ENCODE measurements around the gene MUC5AC.
"Not testable (repeated sequence)": the region's sequence is repeated elsewhere in the genome, so short reads cannot be mapped to it uniquely, and the experiment has no call there.

MUC5AC gene

GRCh38 chr11:1211838-1212237 lies 54.1 kb downstream of the MUC5AC start:
- no peaks in the 10 kb centered on the region for H3K36me3 ChIP-seq (replicated peaks; ENCODE audit: low read depth, low read length)
- H3K4me2 ChIP-seq (ENCODE audit: low read length) = no peak overlapping the region
- no peaks in the 10 kb centered on the region for H3K4me1 ChIP-seq (ENCODE audit: low read length)
- no peak overlapping the region for H3K9ac ChIP-seq (ENCODE audit: low read length)
- H3K9me3 ChIP-seq (ENCODE audit: insufficient read depth, low read length) = 0 out of 2 replicates have a peak, but pooled peaks cover 8% of the 10 kb centered on the region
- no peak overlapping the region for H3K4me3 ChIP-seq (ENCODE audit: low read length)
- no peak overlapping the region for H3K27ac ChIP-seq (ENCODE audit: low read length)
- no peak for TF ChIP-seq EZH2phosphoT487 (IDR thresholded peaks at IDR 0.05; ENCODE audit: low read depth)
- no peak for TF ChIP-seq CTCF (IDR thresholded peaks at IDR 0.05; ENCODE audit: low read depth, low read length)
- H4K20me1 ChIP-seq (ENCODE audit: insufficient read depth, low read length) = no peaks in the 10 kb centered on the region
- H2AFZ ChIP-seq (ENCODE audit: low read depth, low read length) = no peak overlapping the region
- H3K27me3 ChIP-seq (ENCODE audit: low read depth, low read length) = peaks cover 17% of the 10 kb centered on the region
- no peaks in the 10 kb centered on the region for H3K79me2 ChIP-seq (ENCODE audit: low read length)

GRCh38 chr11:1215826-1216225 lies 58.1 kb downstream of the MUC5AC start:
- H2AFZ ChIP-seq (ENCODE audit: low read depth, low read length); H3K9me3 ChIP-seq (ENCODE audit: insufficient read depth, low read length); H3K4me1 ChIP-seq (ENCODE audit: low read length); H4K20me1 ChIP-seq (ENCODE audit: insufficient read depth, low read length); H3K4me2 ChIP-seq (ENCODE audit: low read length); H3K79me2 ChIP-seq (ENCODE audit: low read length); H3K36me3 ChIP-seq (replicated peaks; ENCODE audit: low read depth, low read length); H3K27ac ChIP-seq (ENCODE audit: low read length); H3K9ac ChIP-seq (ENCODE audit: low read length); H3K4me3 ChIP-seq (ENCODE audit: low read length): not testable (repeated sequence)
- peaks cover 17% of the 10 kb centered on the region for H3K27me3 ChIP-seq (ENCODE audit: low read depth, low read length)

GRCh38 chr11:1217151-1217550 lies 59.4 kb downstream of the MUC5AC start:
- no peaks in the 10 kb centered on the region for H3K9me3 ChIP-seq (ENCODE audit: insufficient read depth, low read length)
- H3K4me1 ChIP-seq (ENCODE audit: low read length) = no peaks in the 10 kb centered on the region
- H3K27me3 ChIP-seq (ENCODE audit: low read depth, low read length) = peaks cover 5% of the 10 kb centered on the region; the same call in 1 of the 2 replicates
- H3K79me2 ChIP-seq (ENCODE audit: low read length) = no peaks in the 10 kb centered on the region
- H3K4me3 ChIP-seq (ENCODE audit: low read length) = no peak overlapping the region
- TF ChIP-seq EZH2phosphoT487 (IDR thresholded peaks at IDR 0.05; ENCODE audit: low read depth) = no peak
- TF ChIP-seq CTCF (IDR thresholded peaks at IDR 0.05; ENCODE audit: low read depth, low read length) = no peak
- H3K36me3 ChIP-seq (replicated peaks; ENCODE audit: low read depth, low read length) = no peaks in the 10 kb centered on the region
- H2AFZ ChIP-seq (ENCODE audit: low read depth, low read length) = no peak overlapping the region
- H4K20me1 ChIP-seq (ENCODE audit: insufficient read depth, low read length) = no peaks in the 10 kb centered on the region
- H3K4me2 ChIP-seq (ENCODE audit: low read length) = no peak overlapping the region
- no peak overlapping the region for H3K27ac ChIP-seq (ENCODE audit: low read length)
- H3K9ac ChIP-seq (ENCODE audit: low read length) = no peak overlapping the region

- H3K9ac ChIP-seq (ENCODE audit: low read length) = no peak overlapping the region
- H3K27me3 ChIP-seq (ENCODE audit: low read depth, low read length) = peaks cover 1% of the 10 kb centered on the region; the same call in 1 of the 2 replicates
- H3K4me1 ChIP-seq (ENCODE audit: low read length) = no peaks in the 10 kb centered on the region
- no peak for TF ChIP-seq CTCF (IDR thresholded peaks at IDR 0.05; ENCODE audit: low read depth, low read length)
- no peak for TF ChIP-seq EZH2phosphoT487 (IDR thresholded peaks at IDR 0.05; ENCODE audit: low read depth)
- no peak overlapping the region for H2AFZ ChIP-seq (ENCODE audit: low read depth, low read length)
- no peaks in the 10 kb centered on the region for H3K79me2 ChIP-seq (ENCODE audit: low read length)
- no peak overlapping the region for H3K27ac ChIP-seq (ENCODE audit: low read length)
- H3K4me3 ChIP-seq (ENCODE audit: low read length) = no peak overlapping the region
- no peaks in the 10 kb centered on the region for H3K9me3 ChIP-seq (ENCODE audit: insufficient read depth, low read length)
- H4K20me1 ChIP-seq (ENCODE audit: insufficient read depth, low read length) = no peaks in the 10 kb centered on the region
- H3K36me3 ChIP-seq (replicated peaks; ENCODE audit: low read depth, low read length) = no peaks in the 10 kb centered on the region
- H3K4me2 ChIP-seq (ENCODE audit: low read length) = no peak overlapping the region
Observed at GRCh38 chr11:1218256-1218787, 60.6 kb downstream of the MUC5AC start.
